DMS153 (cell line): Measurements from ENCODE around the gene IPCEF1.

ENCODE experiments used
- DNase-seq: peaks from one replicate; lab custom pipeline; 2025; lab: John Stamatoyannopoulos, UW

IPCEF1 gene

DNA sequence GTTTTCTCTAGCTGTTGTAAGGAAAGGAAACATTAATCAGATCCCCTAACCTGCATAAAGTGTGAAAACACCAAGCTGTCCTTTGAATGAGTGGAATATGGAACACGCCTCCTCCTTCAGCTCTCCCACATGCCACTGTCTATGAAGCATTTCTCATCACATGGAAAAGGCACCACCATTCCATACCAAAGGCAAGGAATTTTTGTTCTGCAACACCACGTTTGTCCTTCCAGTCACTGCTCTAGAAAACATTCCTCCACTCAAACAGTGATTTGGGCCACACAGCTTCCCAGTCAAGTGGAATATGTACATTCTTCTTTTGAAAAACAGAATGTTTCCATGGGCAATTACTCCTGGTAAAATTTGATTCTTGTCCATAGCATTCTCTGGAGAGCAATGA is 197.5 kb downstream of the IPCEF1 start:
- DNase-seq = no peak

DNA sequence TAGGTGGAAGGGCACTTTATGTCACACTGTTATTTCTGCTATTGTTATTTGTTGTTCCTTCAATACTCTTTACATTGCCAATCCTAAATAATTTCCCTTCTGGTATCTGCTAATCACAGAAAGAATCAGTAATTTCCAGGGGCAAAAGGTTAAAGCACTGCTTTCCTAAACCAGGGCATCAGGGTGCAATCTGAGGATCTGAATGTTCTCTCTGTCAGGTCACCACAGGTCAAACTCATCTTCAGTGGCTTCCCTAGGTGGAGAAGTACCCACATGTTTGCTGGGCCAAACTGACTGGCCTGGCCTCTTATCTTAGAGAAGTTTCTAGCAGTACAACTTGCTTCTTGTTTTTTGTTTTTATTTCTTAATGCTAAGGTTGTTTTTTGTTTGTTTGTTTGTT is 198.9 kb downstream of the IPCEF1 start:
- DNase-seq = no peak

DNA sequence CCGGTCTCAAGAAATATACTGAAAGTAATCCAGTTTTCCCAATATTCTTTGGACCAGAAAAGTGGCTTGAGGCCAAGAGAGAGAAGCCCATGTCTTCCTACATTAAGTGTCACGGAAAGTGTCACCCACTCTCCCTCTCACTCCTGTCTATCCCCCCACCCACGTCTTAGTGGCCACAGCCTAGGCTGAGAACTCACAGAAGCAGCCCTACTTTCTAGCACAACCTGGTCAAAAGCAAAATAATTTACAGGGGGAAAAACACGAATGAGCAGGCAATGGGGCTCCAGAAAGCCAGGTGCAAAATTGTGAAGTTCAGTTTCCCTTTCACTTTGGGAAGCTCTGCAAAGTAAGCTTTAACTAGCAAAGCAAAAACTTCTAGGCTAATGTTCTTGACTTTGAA is 199.5 kb downstream of the IPCEF1 start:
- no peak for DNase-seq

DNA sequence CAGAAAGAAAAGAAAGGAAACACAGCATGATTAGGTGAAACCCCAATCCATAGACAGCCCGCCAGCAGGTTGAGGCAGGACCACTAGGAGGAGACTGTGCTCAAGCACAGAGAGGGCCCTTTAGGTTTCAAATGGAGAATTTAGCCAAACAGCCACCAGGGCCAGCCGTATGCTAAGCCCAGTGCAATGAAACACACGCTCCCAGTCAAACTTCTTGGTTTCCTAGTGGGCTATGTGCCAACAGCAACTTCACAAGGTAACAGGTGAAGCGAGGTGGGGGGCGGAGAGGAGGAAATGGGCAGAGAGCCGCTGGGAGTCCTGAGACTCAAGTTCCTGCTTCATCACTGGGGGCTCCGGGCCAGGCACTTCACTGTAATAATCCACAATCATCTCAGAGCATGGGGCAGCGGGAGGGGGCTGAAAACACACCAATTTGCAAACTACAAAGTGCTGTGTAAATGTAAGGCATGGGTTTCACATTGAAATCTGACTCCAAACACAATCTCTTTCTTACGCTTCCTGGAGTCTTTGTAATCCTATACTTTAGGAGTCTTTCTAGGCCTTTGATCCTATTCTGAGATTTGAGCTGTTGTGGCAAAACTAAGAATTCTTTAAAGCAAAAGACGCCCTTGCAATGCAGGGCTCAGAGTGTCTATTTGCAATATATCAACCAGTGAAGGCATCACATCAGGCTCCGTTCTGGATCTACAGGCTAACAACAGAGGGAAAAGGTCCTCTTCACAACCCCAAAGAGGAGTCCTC is 200.3 kb downstream of the IPCEF1 start:
- peak; percentile 66 for DNase-seq

DNA sequence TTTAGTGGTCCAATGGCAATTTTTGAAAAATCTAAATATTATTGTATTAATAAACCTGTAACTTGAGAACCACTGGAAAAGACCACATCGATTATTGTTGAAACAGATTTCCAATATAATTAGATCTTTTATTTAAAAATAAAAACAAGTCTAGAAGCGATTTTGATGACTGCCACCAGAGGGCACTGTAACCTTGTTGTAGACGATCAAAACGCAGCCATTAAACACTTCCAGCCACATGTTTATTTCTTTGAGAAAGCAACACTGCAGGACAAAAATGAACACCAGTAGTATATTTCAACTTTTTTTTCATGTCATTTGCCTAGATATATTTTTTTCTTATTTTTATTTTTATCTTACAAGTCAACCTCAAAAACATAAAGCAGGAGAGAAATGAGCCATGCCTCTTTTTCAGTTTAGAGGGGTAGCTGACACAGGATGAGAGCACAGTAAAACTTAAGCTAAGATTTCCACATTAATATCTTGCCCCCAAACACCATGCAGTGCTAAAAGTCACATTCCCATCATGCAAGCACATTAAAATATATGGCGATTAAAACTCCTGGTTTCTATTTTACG is 202.1 kb downstream of the IPCEF1 start:
- peak; percentile 28 for DNase-seq

DNA sequence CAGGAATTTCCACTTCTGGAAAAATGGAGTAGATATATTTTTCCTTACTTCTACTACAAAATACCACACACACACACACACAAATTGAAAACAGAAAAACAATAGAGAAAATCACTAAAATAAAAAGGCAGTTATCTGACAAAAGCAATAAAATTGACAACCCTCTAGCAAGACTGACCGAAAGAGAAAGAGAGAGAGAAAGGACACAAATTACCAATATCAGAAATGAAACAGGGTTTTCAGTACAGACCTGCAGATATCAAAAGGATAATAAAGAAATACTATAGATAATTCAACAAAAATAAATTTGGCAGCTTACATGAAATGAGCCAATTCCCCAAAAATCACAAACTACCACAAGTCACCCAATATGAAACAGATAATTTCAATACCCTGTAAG is 212.8 kb downstream of the IPCEF1 start:
- DNase-seq = no peak

DNA sequence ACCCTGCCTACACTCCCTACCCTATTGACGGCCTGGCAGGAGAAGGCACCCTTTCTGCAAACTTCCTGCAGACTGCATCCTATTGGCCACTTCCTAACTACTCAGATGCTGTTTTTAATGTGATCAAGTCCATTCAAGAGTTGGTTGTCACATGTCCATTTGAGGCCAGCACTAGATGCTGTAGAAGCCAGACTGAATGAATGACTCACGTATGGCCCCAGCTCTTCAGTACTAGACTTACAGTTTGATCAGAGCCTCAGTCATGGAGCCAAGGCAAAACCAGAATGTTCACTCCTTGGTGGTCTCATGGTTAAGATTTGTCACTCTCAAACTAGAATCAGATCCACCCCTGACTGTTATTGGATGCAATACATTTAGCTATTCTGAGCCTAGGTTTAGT is 215.9 kb downstream of the IPCEF1 start:
- DNase-seq = no peak

DNA sequence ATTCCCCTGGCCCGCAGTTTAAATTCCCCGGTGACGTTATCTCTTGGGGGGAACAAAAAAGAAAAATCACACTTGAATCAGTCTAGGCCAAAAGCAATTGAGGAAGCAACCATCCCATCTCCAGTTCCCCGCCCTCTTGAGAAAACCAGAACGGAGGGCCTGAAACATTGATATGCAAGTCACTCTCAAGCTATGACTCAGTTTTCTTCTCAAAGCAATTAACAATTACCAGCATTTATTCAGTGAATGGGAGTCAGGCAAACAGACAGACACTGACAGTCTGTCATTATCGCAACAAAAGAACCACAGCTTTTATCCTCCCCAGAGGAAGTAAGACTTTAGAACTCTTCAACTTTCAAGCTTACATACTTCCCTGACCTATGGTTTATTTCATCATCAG is 216.7 kb downstream of the IPCEF1 start:
- DNase-seq = no peak

DNA sequence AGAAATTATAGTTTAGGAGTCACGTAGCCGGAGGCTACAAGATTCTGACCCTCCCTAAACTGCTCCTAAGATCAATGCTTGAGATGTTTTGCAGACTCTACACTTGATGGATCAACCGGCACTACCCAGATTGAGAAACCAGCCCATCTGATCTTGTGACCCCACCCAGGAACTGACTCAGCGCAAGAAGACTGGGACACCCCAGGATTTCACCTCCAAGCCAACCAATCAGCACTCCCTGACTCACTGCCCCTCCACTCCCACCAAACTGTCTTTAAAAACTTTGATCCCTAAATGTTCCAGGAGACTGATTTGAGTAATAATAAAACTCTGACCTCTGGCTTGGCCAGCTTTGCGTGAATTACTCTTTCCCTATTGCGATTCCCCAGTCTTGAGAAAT is 217.8 kb downstream of the IPCEF1 start:
- no peak for DNase-seq

DNA sequence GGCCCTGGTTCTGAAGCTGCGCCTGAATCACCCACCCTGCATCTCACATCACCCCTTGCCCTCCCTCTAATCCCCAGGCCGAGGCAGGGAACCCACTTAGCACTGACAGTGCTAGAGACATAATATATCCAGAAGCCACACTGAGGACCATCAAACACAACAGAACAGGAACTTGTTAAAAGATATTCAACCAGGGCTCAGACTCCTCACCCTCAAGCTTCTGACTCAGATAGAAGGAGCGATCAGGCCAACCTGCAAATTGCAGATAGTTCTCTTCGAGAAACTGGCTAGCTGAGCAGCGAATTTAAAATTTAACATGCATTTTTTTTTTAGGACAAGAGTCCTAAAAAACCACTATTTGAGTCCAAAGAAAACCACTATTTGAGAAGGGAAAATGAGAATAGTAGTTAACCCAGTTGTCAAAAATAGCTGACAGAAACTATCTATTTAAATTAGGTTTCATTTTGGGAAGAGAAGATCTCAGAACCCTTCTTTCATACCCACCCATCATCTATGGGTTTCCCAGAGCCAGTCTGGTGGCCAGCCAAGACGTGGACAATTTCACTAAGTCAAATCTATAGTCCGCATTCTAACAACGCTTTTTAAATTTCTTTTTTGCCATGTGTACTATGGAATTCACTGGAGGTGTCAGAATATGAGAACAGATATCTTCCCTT is 222.0 kb downstream of the IPCEF1 start:
- no peak for DNase-seq

DNA sequence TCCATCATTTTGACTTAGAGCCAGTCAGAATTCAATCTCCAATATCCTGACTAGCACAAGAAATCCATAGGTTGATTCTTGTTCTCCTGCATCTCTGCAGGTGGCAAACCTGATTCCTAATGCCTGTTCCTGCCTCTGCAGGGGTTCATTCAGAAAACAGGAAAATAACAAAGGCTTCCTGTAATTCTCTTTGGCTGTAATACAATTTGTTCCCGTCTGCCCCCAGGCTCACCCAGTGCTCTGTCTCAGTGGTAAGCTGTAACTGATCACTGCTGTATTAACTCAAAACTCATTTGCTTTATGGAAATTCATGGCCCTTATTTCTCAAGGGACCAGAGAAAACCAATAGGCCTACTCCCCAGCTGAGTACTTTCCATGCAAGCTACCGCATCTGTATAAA is 228.9 kb downstream of the IPCEF1 start:
- DNase-seq = no peak

DNA sequence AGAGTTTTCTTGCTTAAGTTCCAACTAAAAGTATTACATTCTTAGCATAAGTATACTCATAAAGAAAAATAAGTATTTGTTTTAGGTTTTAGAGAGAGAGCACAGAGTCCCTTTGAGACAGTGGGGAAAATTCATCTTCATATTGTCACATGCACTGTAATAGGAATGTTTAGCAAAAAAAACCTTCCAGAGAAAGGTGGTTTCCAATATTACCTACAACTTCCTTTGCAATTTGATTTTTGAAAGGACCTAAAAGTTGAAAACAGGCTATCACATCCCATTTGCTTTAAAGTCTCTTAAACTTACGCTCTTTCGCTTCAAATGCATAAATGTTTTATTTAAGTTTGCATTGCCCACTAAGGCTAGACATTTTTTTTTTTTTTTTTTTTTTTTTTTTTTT is 231.2 kb downstream of the IPCEF1 start:
- no peak for DNase-seq

DNA sequence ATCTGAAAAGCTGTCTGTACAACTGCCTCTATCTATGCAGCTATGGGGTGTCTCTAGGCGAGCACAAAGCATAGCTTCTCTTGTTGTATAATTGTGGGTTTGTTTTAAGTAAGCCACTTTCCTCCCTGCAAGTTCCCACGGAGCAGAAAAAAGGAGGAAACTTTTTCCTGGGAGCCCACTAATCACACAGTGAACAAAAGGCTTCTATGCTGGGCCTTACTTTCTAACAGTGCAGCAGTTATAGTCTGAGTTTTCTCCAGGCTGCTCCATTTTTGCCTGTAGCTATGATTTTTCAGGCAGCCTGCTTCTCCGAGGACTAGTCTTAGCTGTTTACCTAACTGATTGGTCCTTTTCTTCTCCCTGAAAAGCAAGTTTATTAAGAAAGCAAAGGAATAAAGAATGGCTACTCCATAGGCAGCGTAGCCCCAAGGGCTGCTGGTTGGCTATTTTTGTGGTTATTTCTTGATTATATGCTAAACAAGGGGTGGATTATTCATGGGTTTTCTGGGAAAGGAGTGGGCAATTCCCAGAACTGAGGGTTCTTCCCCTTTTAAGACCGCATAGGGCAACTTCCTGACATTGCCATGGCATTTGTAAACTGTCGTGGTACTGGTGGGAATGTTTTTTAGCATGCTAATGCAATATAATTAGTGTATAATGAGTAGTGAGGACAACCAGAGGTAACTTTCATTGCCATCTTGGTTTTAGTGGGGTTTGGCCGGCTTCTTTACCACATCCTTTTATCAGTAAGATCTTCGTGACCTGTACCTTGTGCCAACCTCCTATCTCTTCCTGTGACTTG is 233.2 kb downstream of the IPCEF1 start:
- no peak for DNase-seq

DNA sequence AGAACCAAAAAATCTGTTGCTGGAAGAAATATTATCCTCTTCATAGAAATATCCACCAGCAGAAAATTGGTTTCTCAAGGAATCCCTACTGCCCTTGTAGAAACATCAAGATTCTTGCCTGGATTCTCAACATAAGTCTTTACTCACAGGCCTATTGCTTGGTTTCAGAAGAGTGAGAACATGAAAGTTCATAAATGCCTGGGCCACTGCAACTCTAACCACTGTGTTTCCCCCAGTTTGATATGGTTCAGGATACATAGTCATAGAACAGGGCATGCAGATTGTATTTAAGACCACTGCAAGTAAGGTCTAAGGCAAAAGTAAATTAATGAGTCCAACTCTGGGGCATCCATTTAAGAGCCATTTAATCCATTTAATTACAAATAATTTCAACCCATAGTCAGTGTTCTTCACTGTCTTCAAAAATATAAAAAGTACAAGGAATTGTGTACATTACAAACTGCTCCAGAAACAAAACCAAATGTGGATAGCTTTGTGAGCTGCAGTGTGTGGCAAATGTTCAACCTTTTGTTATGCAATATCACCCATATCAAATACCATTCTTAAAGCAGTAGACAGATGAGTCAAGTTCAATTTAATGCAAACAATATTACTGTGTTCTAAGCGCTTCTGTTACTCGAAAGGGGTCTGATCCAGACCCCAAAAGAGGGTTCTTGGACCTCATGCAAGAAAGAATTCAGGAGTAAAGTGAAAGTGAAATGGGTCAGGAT is 234.2 kb downstream of the IPCEF1 start:
- no peak for DNase-seq

DNA sequence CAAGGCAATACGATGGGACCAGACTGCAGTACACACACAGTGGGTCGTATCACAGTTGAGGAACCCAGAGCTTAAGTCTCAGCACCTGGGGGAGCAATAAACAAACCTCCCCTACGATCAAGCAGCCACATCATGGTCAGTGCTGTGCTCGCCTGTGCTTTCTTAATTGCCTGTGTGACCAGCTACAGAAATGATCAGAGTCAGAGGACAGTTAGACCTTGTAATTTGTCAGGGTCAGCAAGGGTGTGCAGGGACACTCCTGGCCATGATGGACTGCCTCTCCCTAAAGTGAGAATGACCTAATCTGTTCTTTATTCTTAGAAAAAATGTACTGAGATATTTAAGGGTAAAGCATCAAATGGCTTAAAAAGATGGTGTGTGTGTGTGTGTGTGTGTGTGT is 239.1 kb downstream of the IPCEF1 start:
- DNase-seq = no peak

DNA sequence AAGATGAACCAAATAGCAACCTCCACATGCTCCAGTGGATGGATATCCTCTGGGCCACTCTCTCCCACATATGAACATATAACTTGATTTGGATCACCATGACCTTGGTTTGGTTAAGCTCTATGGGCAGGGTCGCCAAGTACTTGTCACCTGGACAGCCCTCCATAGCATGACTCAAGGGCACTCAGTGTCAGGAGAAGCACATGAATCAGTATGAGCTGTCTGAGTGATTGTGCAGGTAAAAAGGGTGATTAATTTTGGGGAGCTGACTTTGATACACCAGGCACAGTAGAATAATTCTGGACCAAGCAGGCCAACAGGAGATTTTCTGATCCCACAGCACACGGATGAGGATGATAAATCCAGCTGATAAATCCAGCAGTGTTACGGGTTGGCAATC is 243.2 kb downstream of the IPCEF1 start:
- no peak for DNase-seq

DNA sequence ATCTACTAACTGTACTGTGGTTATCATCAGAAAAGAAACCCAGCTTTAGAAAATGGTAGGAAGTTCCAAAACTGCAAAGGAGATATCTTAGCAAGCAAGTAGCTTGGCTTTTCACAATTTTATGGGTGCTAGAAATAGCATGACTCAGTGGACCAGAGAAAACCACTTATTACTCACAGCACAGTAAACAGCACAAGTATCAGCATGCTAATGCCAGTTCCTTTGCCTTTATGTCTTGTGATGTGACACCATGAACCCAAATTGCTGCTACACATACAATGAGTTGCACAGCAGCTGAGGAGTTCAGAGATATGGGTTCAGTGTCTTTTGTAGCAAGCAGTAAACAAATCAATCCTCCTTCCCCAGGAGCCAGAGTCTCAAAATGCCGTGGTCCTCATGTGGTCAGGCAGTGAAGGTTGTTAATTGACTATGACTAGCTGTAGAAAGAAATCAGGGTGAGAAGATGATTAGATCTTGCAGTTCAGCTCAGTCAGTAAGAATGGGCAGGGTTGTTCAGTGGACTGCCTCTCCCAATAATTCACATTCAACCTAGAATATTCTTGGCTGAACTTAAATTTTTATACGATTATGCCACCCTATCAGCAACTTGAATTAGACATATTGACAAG is 244.3 kb downstream of the IPCEF1 start:
- no peak for DNase-seq

DNA sequence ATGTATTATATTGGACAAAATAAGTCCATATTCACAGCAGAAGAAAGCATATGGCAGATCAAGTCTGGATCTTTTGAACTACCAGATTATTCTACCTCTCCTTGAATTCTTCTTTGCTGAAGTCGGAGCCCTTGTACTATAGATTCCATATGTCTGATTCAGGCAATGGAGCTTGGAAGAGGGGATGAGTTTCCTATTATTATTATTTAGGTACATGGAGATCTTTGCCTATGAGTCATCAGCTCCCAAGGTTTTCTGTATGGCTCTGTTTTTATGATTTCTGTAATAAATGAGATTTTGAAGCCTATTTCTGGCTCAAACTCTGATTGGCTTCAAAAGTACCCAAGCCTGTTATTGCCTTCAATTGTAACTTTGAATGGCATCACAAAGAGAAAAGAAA is 245.6 kb downstream of the IPCEF1 start:
- no peak for DNase-seq

DNA sequence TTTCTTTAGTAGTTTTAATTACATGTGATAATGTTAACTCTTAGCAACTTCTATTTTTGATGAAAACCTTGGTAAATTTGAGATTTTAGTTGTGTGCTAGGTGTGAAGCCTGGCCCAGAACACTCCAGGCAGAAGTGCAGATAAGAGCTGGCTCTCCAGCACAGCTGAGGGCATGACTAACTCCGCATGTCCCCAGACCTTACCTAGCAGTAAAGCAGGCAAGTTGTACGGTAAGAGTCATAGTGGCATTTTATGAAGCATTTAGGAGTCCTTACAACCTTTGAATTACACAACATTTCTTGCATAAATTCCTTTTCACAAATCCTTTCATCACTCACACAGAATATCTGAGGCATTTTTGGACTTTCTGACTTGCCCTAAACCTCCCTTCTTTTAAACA is 250.4 kb downstream of the IPCEF1 start:
- DNase-seq = no peak
